Stimulated activated CD4-positive, alpha-beta T cell treated with anti-CD3 and anti-CD28 coated beads, Interleukin-12 subunit alpha, Interleukin-12 subunit beta, amount 100 ng/mL, for 4 hours (primary cell): ENCODE data around the gene EDA2R.
A peak's percentile ranks its signal among the peaks of the same experiment; 100 is the strongest.

Source experiments
- DNase-seq: peaks from one replicate; pipeline ENCODE4 v3.0.0-alpha.2; 2020

EDA2R gene

GRCh38 chrX:66638591-66639500 is at the start of gene EDA2R:
Gene EDA2R (minus strand): TSS chrX:66639078. CDS start chrX:66616020, 23,058 bp downstream.
- DNase-seq = peak; percentile 1

GRCh38 chrX:66684196-66684595 is 45.3 kb upstream of the EDA2R start:
- DNase-seq = no peak

GRCh38 chrX:66680451-66680850 is 41.6 kb upstream of the EDA2R start:
- DNase-seq = no peak

GRCh38 chrX:66677430-66677829 is 38.6 kb upstream of the EDA2R start:
- DNase-seq = no peak

GRCh38 chrX:66676990-66677389 is 38.1 kb upstream of the EDA2R start:
- no peak for DNase-seq

- no peak for DNase-seq
These were observed 37.5 kb upstream of the EDA2R start for GRCh38 chrX:66676413-66676812.

- DNase-seq = no peak
These were observed 36.7 kb upstream of the EDA2R start for GRCh38 chrX:66675541-66675940.

GRCh38 chrX:66674506-66674905 is 35.6 kb upstream of the EDA2R start:
- no peak for DNase-seq

- DNase-seq = no peak
These were observed 33.2 kb upstream of the EDA2R start for GRCh38 chrX:66672106-66672505.

GRCh38 chrX:66654411-66654810 is 15.5 kb upstream of the EDA2R start:
- DNase-seq = no peak

- DNase-seq = no peak
These were observed 3.5 kb downstream of the EDA2R start for GRCh38 chrX:66635360-66635759.

- DNase-seq = no peak
These were observed 4.6 kb downstream of the EDA2R start for GRCh38 chrX:66634272-66634671.

- DNase-seq = no peak
These were observed 5.3 kb downstream of the EDA2R start for GRCh38 chrX:66633541-66633940.

GRCh38 chrX:66632981-66633380 is 5.9 kb downstream of the EDA2R start:
- no peak for DNase-seq

- no peak for DNase-seq
These were observed 6.4 kb downstream of the EDA2R start for GRCh38 chrX:66632473-66632872.

- DNase-seq = no peak
These were observed 13.4 kb downstream of the EDA2R start for GRCh38 chrX:66625525-66625924.

- DNase-seq = no peak
These were observed 16.7 kb downstream of the EDA2R start for GRCh38 chrX:66622209-66622608.

- DNase-seq = no peak
These were observed 21.9 kb downstream of the EDA2R start for GRCh38 chrX:66616944-66617343.

- no peak for DNase-seq
These were observed 36.4 kb downstream of the EDA2R start for GRCh38 chrX:66602381-66602938.

GRCh38 chrX:66601522-66601921 is 37.4 kb downstream of the EDA2R start:
- DNase-seq = no peak

- no peak for DNase-seq
These were observed 59.7 kb downstream of the EDA2R start for GRCh38 chrX:66579219-66579618.

- DNase-seq = no peak
These were observed 84.9 kb downstream of the EDA2R start for GRCh38 chrX:66553973-66554372.

- no peak for DNase-seq
These were observed 91.0 kb downstream of the EDA2R start for GRCh38 chrX:66547847-66548369.
